GM18868 (cell line): ENCODE measurements around the gene KLRD1.
"Not testable (repeated sequence)": the region's sequence is repeated elsewhere in the genome, so short reads cannot be mapped to it uniquely, and the experiment has no call there.

ENCODE experiments used
- ATAC-seq: cut with Tn5 transposase; IDR thresholded peaks from one replicate; pipeline ENCODE4 v1.9.1; 2021; ENCODE audit warnings: mild to moderate bottlenecking, moderate library complexity; ENCODE audit not compliant: unreplicated experiment

The KLRD1 gene, protein sequence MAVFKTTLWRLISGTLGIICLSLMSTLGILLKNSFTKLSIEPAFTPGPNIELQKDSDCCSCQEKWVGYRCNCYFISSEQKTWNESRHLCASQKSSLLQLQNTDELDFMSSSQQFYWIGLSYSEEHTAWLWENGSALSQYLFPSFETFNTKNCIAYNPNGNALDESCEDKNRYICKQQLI

DNA sequence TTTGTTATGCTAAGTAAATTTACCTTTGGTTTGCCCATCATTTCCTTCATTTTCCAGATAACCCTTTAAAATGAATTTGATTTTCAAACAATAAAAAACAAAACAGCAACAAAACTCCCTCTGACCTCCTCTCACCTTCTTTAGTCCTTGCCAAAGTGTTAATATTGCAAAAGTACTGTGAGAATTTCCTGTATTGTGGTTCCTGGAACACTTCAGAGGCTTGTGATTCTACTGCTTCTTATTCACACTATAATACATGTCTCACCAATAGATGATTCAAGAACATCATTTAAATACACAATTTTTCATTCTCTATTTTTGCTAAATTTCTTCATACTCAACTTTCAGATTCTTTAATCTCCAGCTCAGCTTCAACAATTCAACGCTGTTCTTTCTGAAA, at the start of gene KLRD1:
Gene KLRD1, plus strand, starts transcription at position 241 of the 400 bp plus-strand sequence. CDS start 208 bp downstream, outside the sequence.
- ATAC-seq = no peak

- no peak for ATAC-seq
These were observed 46.7 kb upstream of the KLRD1 start for GRCh38 chr12:10260927-10261326.

- no peak for ATAC-seq
These were observed 39.6 kb upstream of the KLRD1 start for GRCh38 chr12:10268037-10268436.

- ATAC-seq = no peak
These were observed 35.2 kb upstream of the KLRD1 start for GRCh38 chr12:10272467-10272866.

GRCh38 chr12:10276774-10277173, 30.9 kb upstream of the KLRD1 start:
- no peak for ATAC-seq

DNA sequence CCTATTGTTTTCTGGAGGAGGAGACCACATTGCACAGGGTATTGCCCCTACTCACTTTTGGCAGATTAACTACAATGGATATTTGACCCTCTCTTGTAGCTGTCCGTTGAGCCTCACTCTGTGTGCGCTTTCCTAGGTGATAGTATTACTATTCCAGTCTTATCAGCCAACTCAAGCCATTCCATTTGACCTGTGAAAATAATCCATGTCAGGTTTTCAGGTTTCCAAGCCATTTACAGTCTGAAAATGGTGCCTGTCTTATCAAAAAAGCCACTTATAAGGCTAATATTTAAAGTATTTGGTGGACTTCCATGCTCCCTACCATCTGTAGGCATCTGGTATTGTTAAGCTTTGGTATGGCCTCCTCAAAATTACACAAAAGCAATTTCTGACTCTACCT, 29.6 kb upstream of the KLRD1 start:
- ATAC-seq = no peak

GRCh38 chr12:10279937-10280336, 27.7 kb upstream of the KLRD1 start:
- no peak for ATAC-seq

DNA sequence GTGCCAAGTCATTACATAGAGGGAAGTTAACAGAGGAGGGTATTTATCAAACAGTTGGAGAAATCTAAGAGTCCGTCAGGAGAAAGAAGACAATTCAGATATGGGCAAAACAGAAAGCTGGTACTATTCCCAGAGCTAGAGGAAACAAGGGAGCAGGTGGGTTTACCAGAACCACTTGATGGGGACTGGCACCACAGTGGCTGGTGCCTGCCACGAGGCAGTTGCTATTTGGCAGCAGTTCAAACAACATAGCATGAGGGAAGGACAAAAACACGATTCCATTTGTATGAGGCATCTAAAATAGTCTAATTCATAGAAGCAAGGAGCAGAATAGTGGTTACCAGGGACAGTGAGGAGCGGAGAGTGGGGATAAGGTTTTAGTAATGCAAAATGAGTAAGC, 24.6 kb upstream of the KLRD1 start:
- ATAC-seq = no peak

GRCh38 chr12:10285919-10286318, 21.8 kb upstream of the KLRD1 start:
- no peak for ATAC-seq

DNA sequence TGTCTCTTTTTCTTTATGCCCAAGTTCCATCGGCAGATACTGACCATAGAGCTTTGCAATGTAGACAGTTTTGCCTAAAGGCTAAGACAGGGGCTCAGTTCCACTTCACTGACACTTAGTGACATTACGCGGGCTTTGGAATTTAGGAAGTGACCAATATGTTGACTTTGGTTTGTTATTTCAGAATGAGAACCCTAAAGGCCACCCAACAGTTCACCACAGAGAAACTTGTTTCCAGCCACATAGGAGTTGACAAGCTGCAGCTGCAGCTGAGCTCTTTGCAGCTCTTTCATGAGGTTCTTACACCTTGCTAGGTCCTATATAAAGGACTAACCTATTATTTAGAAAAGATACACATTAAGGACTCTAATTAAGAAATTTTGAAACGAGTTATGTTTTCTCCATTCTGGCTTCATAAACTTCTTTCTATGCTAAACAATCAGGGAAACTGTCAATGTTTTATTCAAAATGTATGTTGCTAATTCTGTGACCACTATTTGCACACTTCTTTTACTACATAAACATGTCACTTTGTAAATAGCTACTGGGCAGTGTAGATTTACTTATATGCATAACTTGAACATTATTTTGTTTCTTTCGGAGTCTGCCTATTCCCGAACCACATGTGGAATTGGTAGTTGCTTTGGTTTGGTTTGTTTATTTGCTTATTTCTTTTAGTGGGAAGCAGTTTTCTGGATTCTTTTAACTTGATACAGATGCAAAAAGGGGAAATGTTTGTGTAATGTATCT, 18.5 kb upstream of the KLRD1 start:
- ATAC-seq = no peak

DNA sequence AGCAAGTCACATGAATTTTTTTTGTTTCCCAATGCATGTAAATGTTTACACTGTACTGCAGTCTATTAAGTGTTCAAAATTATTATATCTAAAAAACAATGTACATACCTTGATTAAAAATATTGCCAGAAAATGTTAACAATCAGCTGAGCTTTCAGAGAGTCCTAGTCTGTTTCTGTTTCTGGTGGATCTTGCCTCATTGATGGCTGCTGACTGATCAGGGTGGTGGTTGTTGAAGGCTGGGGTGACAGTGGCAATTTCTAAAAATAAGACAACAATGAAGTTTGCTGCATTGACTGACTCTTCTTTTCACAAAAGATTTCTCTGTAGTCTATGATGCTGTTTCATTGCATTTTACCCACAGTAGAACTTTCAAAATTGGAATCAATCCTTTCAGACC, 16.6 kb upstream of the KLRD1 start:
- ATAC-seq = no peak

DNA sequence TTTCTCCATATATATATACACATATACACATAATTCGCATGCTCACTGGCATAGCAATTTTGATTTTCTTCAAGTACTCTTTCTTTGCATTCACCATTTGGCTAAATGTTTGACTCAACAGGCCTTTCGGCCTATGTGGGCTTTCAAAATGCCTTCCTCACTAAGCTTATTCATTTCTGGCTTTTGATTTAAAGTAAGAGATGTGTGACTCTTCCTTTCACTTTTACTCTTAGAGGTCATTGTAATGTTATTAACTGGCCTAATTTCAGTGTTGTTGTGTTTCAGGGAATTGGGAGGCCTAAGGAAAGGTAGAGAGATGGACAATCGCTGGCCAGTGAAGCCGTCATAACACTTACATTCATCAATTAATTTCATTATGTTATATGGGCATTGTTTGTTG, 14.5 kb upstream of the KLRD1 start:
- ATAC-seq = peak; percentile 78

- peak; percentile 48 for ATAC-seq
These were observed 14.0 kb upstream of the KLRD1 start for GRCh38 chr12:10293570-10294227.

DNA sequence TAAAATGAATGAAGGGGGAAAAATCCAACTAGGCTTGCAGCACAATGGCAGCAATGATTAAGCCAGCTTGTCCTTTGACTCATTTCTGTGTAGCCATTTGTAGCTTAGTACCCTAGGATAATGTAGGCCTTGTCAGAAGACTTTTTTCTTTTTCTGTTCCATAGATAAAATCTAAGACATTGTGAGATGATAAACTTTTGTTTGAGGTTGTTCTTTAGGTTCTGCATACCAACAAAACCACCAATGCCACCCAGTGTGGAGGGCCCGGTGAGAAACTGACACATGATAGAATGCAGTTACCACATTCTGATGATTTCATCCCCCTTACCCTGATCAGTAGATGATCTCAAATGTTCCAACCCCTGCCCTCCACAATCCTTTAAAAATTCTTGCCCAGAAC, 6.6 kb upstream of the KLRD1 start:
- no peak for ATAC-seq

DNA sequence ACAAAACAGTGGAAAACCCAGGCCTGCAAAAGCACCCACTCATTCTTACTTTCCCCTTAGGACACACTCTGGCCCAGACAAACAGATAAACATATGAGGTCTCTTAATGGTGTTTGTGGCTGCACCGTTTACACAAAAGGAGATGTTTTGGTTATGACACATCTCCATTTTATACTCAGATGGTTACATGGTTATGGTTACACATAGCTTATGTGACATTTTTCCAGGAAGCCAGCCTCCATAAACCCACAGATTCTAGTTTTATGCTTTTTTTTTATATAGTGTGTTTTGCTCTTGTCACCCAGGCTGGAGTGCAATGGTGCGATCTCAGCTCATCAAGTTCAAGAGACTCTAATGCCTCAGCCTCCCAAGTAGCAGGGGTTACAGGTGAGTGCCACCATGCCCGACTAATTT, 3.5 kb upstream of the KLRD1 start:
- ATAC-seq = no peak

GRCh38 chr12:10305411-10305810, 2.3 kb upstream of the KLRD1 start:
- no peak for ATAC-seq

DNA sequence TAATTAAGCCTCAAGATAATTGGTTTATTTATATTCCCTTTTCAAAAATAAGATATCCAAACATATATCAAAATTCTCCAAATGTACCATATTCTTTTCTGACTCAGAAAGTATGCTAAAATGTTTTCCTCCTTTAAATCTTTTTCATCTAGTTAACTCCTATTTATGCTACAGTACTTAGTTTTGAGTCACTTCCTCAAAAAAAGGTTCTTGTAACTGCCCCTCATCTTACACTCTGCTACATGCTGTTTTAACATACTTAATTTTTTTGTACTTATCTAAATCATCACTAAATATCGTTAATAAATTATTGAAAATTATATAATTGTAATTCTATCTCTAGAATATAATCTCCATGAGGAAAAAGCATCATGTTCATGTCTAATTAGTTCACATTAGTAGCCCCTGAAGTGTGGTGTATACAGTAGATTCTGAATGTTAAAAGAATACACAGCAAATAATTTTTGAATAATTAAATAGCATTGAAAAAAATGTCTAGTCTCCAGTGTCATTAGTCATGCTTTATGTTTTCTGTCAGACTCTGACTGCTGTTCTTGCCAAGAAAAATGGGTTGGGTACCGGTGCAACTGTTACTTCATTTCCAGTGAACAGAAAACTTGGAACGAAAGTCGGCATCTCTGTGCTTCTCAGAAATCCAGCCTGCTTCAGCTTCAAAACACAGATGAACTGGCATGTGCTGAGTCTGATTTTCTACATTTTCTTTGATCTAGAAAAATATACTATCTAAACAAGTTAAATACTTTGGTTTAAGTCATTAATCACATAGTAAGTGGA, 3.5 kb downstream of the KLRD1 start:
- ATAC-seq = no peak

DNA sequence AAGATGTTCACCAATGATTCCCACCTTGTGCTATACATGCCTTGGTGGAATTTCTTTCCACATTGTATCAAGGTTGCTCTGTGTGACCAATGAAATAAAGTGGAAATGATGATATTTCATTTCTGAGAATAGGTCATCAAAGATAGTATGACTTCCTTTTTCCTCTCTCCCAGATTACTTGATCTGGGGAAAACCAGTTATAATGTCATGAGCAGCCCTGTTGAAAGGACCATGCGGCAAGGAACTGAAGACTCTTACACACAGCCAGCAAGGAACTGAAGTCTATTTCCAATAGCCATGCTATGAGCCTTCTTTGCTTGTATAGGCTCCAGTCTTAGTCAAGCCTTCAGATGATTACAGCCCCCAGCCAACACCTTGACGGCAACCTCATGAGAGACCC, 11.7 kb downstream of the KLRD1 start:
- no peak for ATAC-seq

DNA sequence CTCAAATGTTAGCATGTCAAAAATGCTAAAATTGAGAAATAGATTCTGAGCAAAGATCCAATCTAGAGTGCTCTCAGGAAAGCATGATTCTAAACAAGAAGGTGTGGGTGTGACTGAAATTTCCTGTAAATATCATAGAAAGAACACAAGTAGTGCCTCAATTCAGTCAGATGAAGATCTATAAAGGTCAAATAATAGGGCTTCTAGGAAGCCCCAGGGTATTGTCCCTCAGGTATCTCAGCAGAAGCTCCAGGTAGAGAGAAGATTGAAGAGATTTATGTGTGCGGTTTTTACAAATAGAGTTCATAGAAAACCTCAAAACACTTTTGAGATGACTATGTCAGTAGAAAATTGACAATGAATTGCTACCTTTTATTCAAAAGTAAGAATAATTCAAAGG, 13.0 kb downstream of the KLRD1 start:
- ATAC-seq = peak; percentile 59

DNA sequence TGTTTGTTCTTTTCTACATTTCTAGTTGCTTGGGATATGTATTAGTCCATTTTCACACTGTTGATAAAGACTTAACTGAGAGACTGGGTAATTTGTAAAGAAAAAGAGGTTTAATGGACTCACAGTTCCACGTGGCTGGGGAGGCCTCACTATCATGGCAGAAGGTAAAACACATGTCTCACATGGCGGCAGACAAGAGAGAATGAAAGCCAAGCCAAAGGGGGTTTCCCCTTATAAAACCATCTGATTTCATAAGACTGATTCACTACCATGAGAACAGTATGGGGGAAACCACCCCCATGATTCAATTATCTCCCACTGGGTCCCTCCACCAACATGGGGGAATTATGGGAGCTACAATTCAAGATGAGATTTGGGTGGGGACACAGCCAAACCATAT, 21.0 kb downstream of the KLRD1 start:
- not testable (repeated sequence) for ATAC-seq

- no peak for ATAC-seq
These were observed 24.1 kb downstream of the KLRD1 start for GRCh38 chr12:10331642-10332239.
